ENCODE measurements around the gene NDUFA13. TPM values are rescaled to one million over a fixed set of nuclear protein-coding genes. Genes with fewer than 3 reads are reported as not detected.

The NDUFA13 gene
- total RNA-seq, 1 donor from 2014 or later: 12.7 TPM

GRCh38 chr19:19524053-19524452 is 8.0 kb downstream of the NDUFA13 start:
- DNase-seq (ENCODE audit: low spot score in 2 of 2): no peak
- no peak for TF ChIP-seq CTCF (IDR thresholded peaks at IDR 0.05)
- H3K27me3 ChIP-seq: no peaks in the 10 kb centered on the region
- H3K4me1 ChIP-seq: peaks cover 0 to 2% of the 10 kb centered on the region in 2 donors
- H3K4me3 ChIP-seq: no peak overlapping the region
- peaks cover 27 to 45% of the 10 kb centered on the region in 2 donors for H3K36me3 ChIP-seq
- H3K27ac ChIP-seq: no peak overlapping the region
- intact Hi-C loops (cut with DNase I): no loop called here
- no peaks in the 10 kb centered on the region for H3K9me3 ChIP-seq

- no peak overlapping the region for H3K4me3 ChIP-seq
- no peak overlapping the region for H3K27ac ChIP-seq
- intact Hi-C loops (cut with DNase I): no loop called here
- H3K4me1 ChIP-seq: peaks cover 0 to 2% of the 10 kb centered on the region in 2 donors
- peaks cover 27 to 37% of the 10 kb centered on the region in 2 donors for H3K36me3 ChIP-seq
- no peaks in the 10 kb centered on the region for H3K9me3 ChIP-seq
- no peak for TF ChIP-seq CTCF (IDR thresholded peaks at IDR 0.05)
- no peak for DNase-seq (ENCODE audit: low spot score in 2 of 2)
- no peaks in the 10 kb centered on the region for H3K27me3 ChIP-seq
These were observed 9.8 kb downstream of the NDUFA13 start for GRCh38 chr19:19525611-19526380.

- no peaks in the 10 kb centered on the region for H3K9me3 ChIP-seq
- no peak overlapping the region for H3K4me3 ChIP-seq
- no peak for DNase-seq (ENCODE audit: low spot score in 2 of 2)
- peaks cover 27 to 37% of the 10 kb centered on the region in 2 donors for H3K36me3 ChIP-seq
- TF ChIP-seq CTCF (IDR thresholded peaks at IDR 0.05): no peak
- H3K27me3 ChIP-seq: no peaks in the 10 kb centered on the region
- intact Hi-C loops (cut with DNase I): no loop called here
- H3K27ac ChIP-seq: no peak overlapping the region
- peaks cover 0 to 2% of the 10 kb centered on the region in 2 donors for H3K4me1 ChIP-seq
These were observed 10.8 kb downstream of the NDUFA13 start for GRCh38 chr19:19526581-19527370.

- intact Hi-C loops (cut with DNase I): no loop called here
- Histone ChIP-seq H3K27ac (no peak overlapping the region), H3K27me3 (no peaks in the 10 kb centered on the region), H3K4me3 (no peak overlapping the region), H3K4me1 (peaks cover 0 to 2% of the 10 kb centered on the region in 2 donors), H3K9me3 (no peaks in the 10 kb centered on the region), H3K36me3 (peaks cover 27 to 37% of the 10 kb centered on the region in 2 donors)
- DNase-seq (ENCODE audit: low spot score in 2 of 2): no peak
- TF ChIP-seq CTCF (IDR thresholded peaks at IDR 0.05): no peak
These were observed 11.3 kb downstream of the NDUFA13 start for GRCh38 chr19:19527371-19527656.

GRCh38 chr19:19527674-19528625 is 11.9 kb downstream of the NDUFA13 start:
- H3K9me3 ChIP-seq: no peaks in the 10 kb centered on the region
- TF ChIP-seq CTCF (IDR thresholded peaks at IDR 0.05): no peak
- intact Hi-C loops (cut with DNase I): no loop called here
- no peak for DNase-seq (ENCODE audit: low spot score in 2 of 2)
- no peaks in the 10 kb centered on the region for H3K27me3 ChIP-seq
- H3K36me3 ChIP-seq: peaks cover 27 to 37% of the 10 kb centered on the region in 2 donors
- no peak overlapping the region for H3K27ac ChIP-seq
- H3K4me3 ChIP-seq: no peak overlapping the region
- peaks cover 0 to 2% of the 10 kb centered on the region in 2 donors for H3K4me1 ChIP-seq
